K562 (cell line): ENCODE data around the gene SEPTIN2. TPM values are rescaled to one million over a fixed set of nuclear protein-coding genes. Genes with fewer than 3 reads are reported as not detected.
A peak's percentile ranks its signal among the peaks of the same experiment; 100 is the strongest.

ENCODE experiments used
- ARID4B ChIP-seq: sonication (generic); formaldehyde crosslinking; IDR thresholded peaks from 2 replicates; pipeline ENCODE4 v1.8.0; 2022; ENCODE audit warnings: mild to moderate bottlenecking, missing genetic modification reagents
- MGA ChIP-seq: fragments of 450-650 bp; IDR thresholded peaks from 2 replicates; pipeline ENCODE4 v1.6.1; 2016; ENCODE audit warnings: mild to moderate bottlenecking, moderate library complexity
- MNT ChIP-seq, 2 experiments: fragments of 450-650 bp; conservative IDR thresholded peaks; 2 replicates each; pipeline ENCODE4 v1.6.1; 2017; ENCODE audit warnings: mild to moderate bottlenecking in 2 of 2, moderate library complexity in 2 of 2
- PCBP2 ChIP-seq: fragments of 200-400 bp; formaldehyde crosslinking; IDR thresholded peaks from 2 replicates; pipeline ENCODE4 v1.6.1; 2018; ENCODE audit warnings: low read length, low read depth, mild to moderate bottlenecking, moderate library complexity; ENCODE audit not compliant: poor library complexity, severe bottlenecking
- TFAP4 ChIP-seq: sonication (generic); formaldehyde crosslinking; IDR thresholded peaks from 2 replicates; pipeline ENCODE4 v1.8.0; 2022; ENCODE audit warnings: missing genetic modification reagents, mild to moderate bottlenecking, moderate library complexity, borderline replicate concordance
- ZC3H8 ChIP-seq: fragments of 450-650 bp; IDR thresholded peaks from 2 replicates; pipeline ENCODE4 v1.6.1; 2017
- ZNF274 ChIP-seq: IDR thresholded peaks from 2 replicates; pipeline ENCODE4 v1.6.1; 2011; ENCODE audit warnings: low read depth, mild to moderate bottlenecking, low read length, moderate library complexity, borderline replicate concordance
- ZNF354B ChIP-seq: fragments of 250-450 bp; sonication (Bioruptor Pico); IDR thresholded peaks from 2 replicates; pipeline ENCODE4 v1.4.0; 2020
- ZNF785 ChIP-seq: fragments of 250-450 bp; sonication (Bioruptor Pico); IDR thresholded peaks from 2 replicates; pipeline ENCODE4 v1.4.0; 2020; ENCODE audit warnings: mild to moderate bottlenecking
- polyA plus RNA-seq, 8 experiments: library from polyadenylated mRNA; depleted of rRNA in 4 of 8; stranded (reverse) in 5 of 8; unstranded in 3 of 8; fragments of >200 nt; fragmentation: Nextera tagmentation in 2 of 8; fragmentation: Illumina TruSeq in 1 of 8; extraction: Ambion mirVana in 2 of 8; extraction: Trizol in 1 of 8; gene quantifications; 2 replicates each; pipeline versions ENCODE4 v1.2.1 to v1.2.3, GENCODE V29; 2011 to 2014; ENCODE audit warnings: inconsistent platforms in 1 of 8, missing spikeins in 1 of 8
- total RNA-seq, 7 experiments: library from RNA; depleted of rRNA in 6 of 7; stranded (reverse); fragments of >200 nt in 6 of 7; fragmentation: Illumina TruSeq in 2 of 7; extraction: Trizol in 2 of 7; gene quantifications; 2 replicates each; pipeline versions ENCODE4 v1.2.1 to v1.2.3, GENCODE V29; 2011 to 2021; ENCODE audit warnings: low replicate concordance in 1 of 7

Gene SEPTIN2
- total and polyA plus RNA-seq, 9 of the 15 experiments (the other 6 are each of a cell fraction or from before 2014, with no cell fraction given), result 121 to 367 (median 166) TPM

GRCh38 chr2:241386519-241386918, 70.8 kb downstream of the SEPTIN2 start (continued):
- peak; percentile 63 for TF ChIP-seq TFAP4 (CRISPR knock-in tag)
- no peak for TF ChIP-seq ZNF274
- no peak for TF ChIP-seq ZNF785 (CRISPR knock-in tag)
- no peak for TF ChIP-seq ZNF354B (CRISPR knock-in tag)
- TF ChIP-seq MNT (conservative IDR thresholded peaks at IDR 0.05), result 0 out of 4 replicates have a peak, but pooled peaks of 1 of the 2 experiments have one; percentile 14
- peak; percentile 72 for TF ChIP-seq MGA
- TF ChIP-seq ZC3H8, result no peak
- no peak for TF ChIP-seq PCBP2
- TF ChIP-seq ARID4B, result no peak
